Measurements from ENCODE around the gene RPL21. TPM values are rescaled to one million over a fixed set of nuclear protein-coding genes. Genes with fewer than 3 reads are reported as not detected.
A peak's percentile ranks its signal among the peaks of the same experiment; 100 is the strongest.

RPL21 gene
- total RNA-seq, 1 experiment from 2014 or later = 711 TPM

DNA sequence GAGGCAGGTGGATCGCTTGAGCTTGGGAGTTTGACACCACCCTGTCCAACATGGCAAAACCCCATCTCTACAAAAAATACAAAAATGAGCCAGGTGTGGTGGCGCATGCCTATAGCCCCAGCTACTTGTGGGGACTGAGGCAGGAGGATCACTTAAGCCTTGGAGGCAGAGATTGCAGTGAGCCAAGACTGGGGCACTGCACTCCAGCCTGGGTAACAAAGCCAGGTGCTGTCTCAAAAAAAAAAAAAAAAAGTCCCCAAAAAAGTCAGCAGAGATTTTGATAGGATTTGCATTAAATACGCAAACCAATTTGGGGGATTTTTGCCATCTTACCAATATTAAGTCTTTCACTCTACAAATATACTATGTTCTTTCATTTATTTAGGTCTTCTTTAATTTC is 21.7 kb upstream of the RPL21 start:
- Histone ChIP-seq H3K27ac (no peak overlapping the region), H3K9me3 (ENCODE audit: insufficient read depth, low read depth) (no peaks in the 10 kb centered on the region; the same call in 1 of the 2 replicates), H3K4me2 (no peak overlapping the region), H3K4me3 (no peak overlapping the region), H3K79me2 (ENCODE audit: low read depth) (no peaks in the 10 kb centered on the region), H3K36me3 (ENCODE audit: low read depth) (no peaks in the 10 kb centered on the region), H3K4me1 (replicated peaks; ENCODE audit: insufficient read depth) (no peaks in the 10 kb centered on the region), H3K27me3 (ENCODE audit: insufficient read depth, low read depth) (no peaks in the 10 kb centered on the region), H2AFZ (no peak overlapping the region), H3K9me2 (ENCODE audit: insufficient read depth) (no peaks in the 10 kb centered on the region), H4K20me1 (ENCODE audit: insufficient read depth) (no peaks in the 10 kb centered on the region), H3F3A (ENCODE audit: insufficient read depth, low read depth) (no peaks in the 10 kb centered on the region)
- ChIA-PET POLR2A (ENCODE audit: unreplicated experiment) (no interaction called here), CTCF (no interaction called here)
- intact Hi-C loops (cut with micrococcal nuclease; ENCODE audit: unreplicated experiment) = no loop called here
- TF ChIP-seq, protein P1, sequence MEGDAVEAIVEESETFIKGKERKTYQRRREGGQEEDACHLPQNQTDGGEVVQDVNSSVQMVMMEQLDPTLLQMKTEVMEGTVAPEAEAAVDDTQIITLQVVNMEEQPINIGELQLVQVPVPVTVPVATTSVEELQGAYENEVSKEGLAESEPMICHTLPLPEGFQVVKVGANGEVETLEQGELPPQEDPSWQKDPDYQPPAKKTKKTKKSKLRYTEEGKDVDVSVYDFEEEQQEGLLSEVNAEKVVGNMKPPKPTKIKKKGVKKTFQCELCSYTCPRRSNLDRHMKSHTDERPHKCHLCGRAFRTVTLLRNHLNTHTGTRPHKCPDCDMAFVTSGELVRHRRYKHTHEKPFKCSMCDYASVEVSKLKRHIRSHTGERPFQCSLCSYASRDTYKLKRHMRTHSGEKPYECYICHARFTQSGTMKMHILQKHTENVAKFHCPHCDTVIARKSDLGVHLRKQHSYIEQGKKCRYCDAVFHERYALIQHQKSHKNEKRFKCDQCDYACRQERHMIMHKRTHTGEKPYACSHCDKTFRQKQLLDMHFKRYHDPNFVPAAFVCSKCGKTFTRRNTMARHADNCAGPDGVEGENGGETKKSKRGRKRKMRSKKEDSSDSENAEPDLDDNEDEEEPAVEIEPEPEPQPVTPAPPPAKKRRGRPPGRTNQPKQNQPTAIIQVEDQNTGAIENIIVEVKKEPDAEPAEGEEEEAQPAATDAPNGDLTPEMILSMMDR (conservative IDR thresholded peaks at IDR 0.05) = no peak
- no peak for TF ChIP-seq EZH2 (IDR thresholded peaks at IDR 0.05; ENCODE audit: low read depth)
- no peak for DNase-seq
- BruUV-seq (replicated peaks) = no TSS peak

DNA sequence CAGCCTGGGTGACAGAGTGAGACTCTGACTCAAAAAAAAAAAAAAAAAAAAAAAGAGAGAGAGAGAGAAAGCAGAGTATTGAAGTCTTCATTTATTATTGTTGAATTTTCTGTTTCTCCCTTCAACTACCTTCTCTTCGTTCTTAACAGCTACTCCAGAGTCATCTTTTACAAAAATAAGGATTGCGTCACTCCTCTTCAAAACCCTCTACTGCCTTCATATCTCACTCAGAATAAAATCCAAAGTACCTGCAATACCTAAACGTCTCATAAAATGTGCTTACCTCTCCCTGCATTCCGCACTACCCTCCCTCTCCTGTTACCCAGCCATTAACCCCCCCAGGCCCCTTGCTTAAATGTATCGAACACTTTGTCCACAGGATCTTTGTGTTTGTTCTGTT is 17.4 kb upstream of the RPL21 start:
- H2AFZ ChIP-seq = no peak overlapping the region
- no peaks in the 10 kb centered on the region for H3K79me2 ChIP-seq (ENCODE audit: low read depth)
- H3K27ac ChIP-seq = no peak overlapping the region
- H4K20me1 ChIP-seq (ENCODE audit: insufficient read depth) = no peaks in the 10 kb centered on the region
- H3K27me3 ChIP-seq (ENCODE audit: insufficient read depth, low read depth) = no peaks in the 10 kb centered on the region
- no peaks in the 10 kb centered on the region for H3K9me2 ChIP-seq (ENCODE audit: insufficient read depth)
- TF ChIP-seq EZH2 (IDR thresholded peaks at IDR 0.05; ENCODE audit: low read depth) = no peak
- H3K4me2 ChIP-seq = no peak overlapping the region
- BruUV-seq (replicated peaks) = no TSS peak
- no peaks in the 10 kb centered on the region for H3K36me3 ChIP-seq (ENCODE audit: low read depth)
- CTCF ChIA-PET = no interaction called here
- no peak for DNase-seq
- H3K9me3 ChIP-seq (ENCODE audit: insufficient read depth, low read depth) = no peaks in the 10 kb centered on the region; the same call in 1 of the 2 replicates
- POLR2A ChIA-PET (ENCODE audit: unreplicated experiment) = no interaction called here
- H3F3A ChIP-seq (ENCODE audit: insufficient read depth, low read depth) = no peaks in the 10 kb centered on the region
- intact Hi-C loops (cut with micrococcal nuclease; ENCODE audit: unreplicated experiment) = no loop called here
- no peak overlapping the region for H3K4me3 ChIP-seq
- no peaks in the 10 kb centered on the region for H3K4me1 ChIP-seq (replicated peaks; ENCODE audit: insufficient read depth)

DNA sequence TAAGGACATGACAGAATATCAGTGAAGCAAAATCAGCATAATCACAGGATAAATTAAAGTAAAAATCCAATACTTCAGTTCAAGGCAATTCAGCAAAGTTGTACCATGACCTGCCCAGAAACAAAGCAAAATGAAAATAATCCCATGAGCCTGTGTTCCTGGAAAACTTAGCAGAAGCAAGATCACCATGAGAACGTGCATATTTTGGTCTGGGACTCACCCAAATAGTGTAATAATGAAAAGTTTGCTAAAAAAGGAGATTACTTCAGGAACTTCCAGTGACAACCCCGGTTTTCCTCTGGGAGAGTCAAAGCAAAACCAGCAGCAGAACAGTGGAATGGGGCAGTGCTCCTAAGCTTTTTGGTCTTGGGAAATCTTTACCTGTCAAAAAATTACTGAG is 14.9 kb upstream of the RPL21 start:
- Histone ChIP-seq H3K9me2 (ENCODE audit: insufficient read depth) (no peaks in the 10 kb centered on the region), H3K79me2 (ENCODE audit: low read depth) (no peaks in the 10 kb centered on the region), H3K4me3 (no peak overlapping the region), H2AFZ (no peak overlapping the region), H3K4me1 (replicated peaks; ENCODE audit: insufficient read depth) (no peaks in the 10 kb centered on the region), H3K27ac (no peak overlapping the region), H3K4me2 (no peak overlapping the region), H3K9me3 (ENCODE audit: insufficient read depth, low read depth) (no peaks in the 10 kb centered on the region; the same call in 1 of the 2 replicates), H3K36me3 (ENCODE audit: low read depth) (no peaks in the 10 kb centered on the region), H3F3A (ENCODE audit: insufficient read depth, low read depth) (no peaks in the 10 kb centered on the region), H4K20me1 (ENCODE audit: insufficient read depth) (no peaks in the 10 kb centered on the region), H3K27me3 (ENCODE audit: insufficient read depth, low read depth) (no peaks in the 10 kb centered on the region)
- no peak for DNase-seq
- ChIA-PET CTCF (no interaction called here), POLR2A (ENCODE audit: unreplicated experiment) (no interaction called here)
- intact Hi-C loops (cut with micrococcal nuclease; ENCODE audit: unreplicated experiment) = no loop called here
- TF ChIP-seq EZH2 (IDR thresholded peaks at IDR 0.05; ENCODE audit: low read depth) = no peak
- TF ChIP-seq, protein P1 (conservative IDR thresholded peaks at IDR 0.05) = no peak
- no TSS peak for BruUV-seq (replicated peaks)

DNA sequence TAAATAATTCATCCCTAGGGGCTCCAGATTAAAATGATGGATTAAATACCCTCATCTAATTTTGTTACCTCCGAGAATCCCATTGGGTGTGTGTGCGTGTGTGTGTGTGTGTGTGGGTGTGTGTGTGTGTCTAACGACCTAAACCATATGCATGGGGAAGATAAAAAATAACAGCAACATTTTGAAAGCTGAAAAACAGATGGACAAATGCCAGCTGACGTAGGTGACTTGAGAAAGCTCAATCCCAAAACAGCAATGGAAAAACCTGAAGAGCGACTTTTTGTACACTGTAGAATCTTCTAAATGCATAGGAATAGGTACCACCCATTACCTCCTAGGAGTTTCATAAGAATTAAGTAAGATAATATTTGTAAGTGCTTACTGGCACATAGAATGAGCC is 8.7 kb upstream of the RPL21 start:
- CTCF ChIA-PET = interaction anchor here (0.6 to 0.7 kb wide), 2 partner anchors 23 to 38 kb away, joined by 3 to 4 read pairs; no protein-coding TSS in a partner anchor
- Histone ChIP-seq H3K9me3 (ENCODE audit: insufficient read depth, low read depth) (no peaks in the 10 kb centered on the region), H3K27ac (no peak overlapping the region), H3K79me2 (ENCODE audit: low read depth) (no peaks in the 10 kb centered on the region), H3K9me2 (ENCODE audit: insufficient read depth) (no peaks in the 10 kb centered on the region), H3K36me3 (ENCODE audit: low read depth) (no peaks in the 10 kb centered on the region), H3K27me3 (ENCODE audit: insufficient read depth, low read depth) (no peaks in the 10 kb centered on the region), H4K20me1 (ENCODE audit: insufficient read depth) (no peaks in the 10 kb centered on the region), H3F3A (ENCODE audit: insufficient read depth, low read depth) (peaks cover 8% of the 10 kb centered on the region; the same call in 1 of the 2 replicates), H3K4me2 (peak overlapping the region; percentile 27; the same call in 1 of the 2 replicates), H3K4me1 (replicated peaks; ENCODE audit: insufficient read depth) (peaks cover 17% of the 10 kb centered on the region), H3K4me3 (no peak overlapping the region), H2AFZ (no peak overlapping the region)
- POLR2A ChIA-PET (ENCODE audit: unreplicated experiment) = interaction anchor here (0.7 kb wide), 1 partner anchor 50 kb away, joined by 4 read pairs; no protein-coding TSS in a partner anchor
- DNase-seq = peak in 1 of 2 experiments; percentile 67
- TF ChIP-seq, protein P1 (conservative IDR thresholded peaks at IDR 0.05) = no peak
- TF ChIP-seq EZH2 (IDR thresholded peaks at IDR 0.05; ENCODE audit: low read depth) = no peak
- BruUV-seq (replicated peaks) = no TSS peak
- intact Hi-C loops (cut with micrococcal nuclease; ENCODE audit: unreplicated experiment) = no loop called here
